H9 (cell line): ENCODE data around the gene LBX2. TPM values are rescaled to one million over a fixed set of nuclear protein-coding genes. Genes with fewer than 3 reads are reported as not detected.
A peak's percentile ranks its signal among the peaks of the same experiment; 100 is the strongest.

Experiments used
- DNase-seq: peaks from one replicate; pipeline ENCODE4 v3.0.0-alpha.2; 2017
- H2AFZ ChIP-seq: one replicate; pipeline ENCODE4 v1.6.1; 2013; ENCODE audit warnings: mild to moderate bottlenecking, low read length, control low read depth, moderate library complexity
- H2AK5ac ChIP-seq: 2 replicates; pipeline ENCODE4 v1.6.1; 2013; ENCODE audit warnings: low read length, control low read depth, mixed read lengths; ENCODE audit not compliant: insufficient read length
- H2BK120ac ChIP-seq: one replicate; pipeline ENCODE4 v1.6.1; 2013; ENCODE audit warnings: low read depth, mild to moderate bottlenecking, low read length, control low read depth, inconsistent platforms; ENCODE audit not compliant: poor library complexity, severe bottlenecking
- H2BK12ac ChIP-seq: 2 replicates; pipeline ENCODE4 v1.6.1; 2013; ENCODE audit warnings: low read length, control low read depth, mixed read lengths, low read depth; ENCODE audit not compliant: insufficient read length
- H2BK15ac ChIP-seq: 2 replicates; pipeline ENCODE4 v1.6.1; 2013; ENCODE audit warnings: low read depth, low read length, control low read depth
- H2BK20ac ChIP-seq: one replicate; pipeline ENCODE4 v1.6.1; 2013; ENCODE audit warnings: low read depth, mild to moderate bottlenecking, low read length, control low read depth, inconsistent platforms; ENCODE audit not compliant: poor library complexity, severe bottlenecking
- H2BK5ac ChIP-seq: 2 replicates; pipeline ENCODE4 v1.6.1; 2013; ENCODE audit warnings: low read length, control low read depth, mixed read lengths; ENCODE audit not compliant: insufficient read length
- H3K14ac ChIP-seq: 2 replicates; pipeline ENCODE4 v1.6.1; 2013; ENCODE audit warnings: low read length, control low read depth; ENCODE audit not compliant: insufficient read depth
- H3K18ac ChIP-seq: 2 replicates; pipeline ENCODE4 v1.6.1; 2013; ENCODE audit warnings: low read depth, mild to moderate bottlenecking, mixed read lengths, low read length, control low read depth; ENCODE audit not compliant: insufficient read length
- H3K23ac ChIP-seq: 2 replicates; pipeline ENCODE4 v1.6.1; 2013; ENCODE audit warnings: low read length, control low read depth, mixed read lengths, low read depth; ENCODE audit not compliant: insufficient read length
- H3K23me2 ChIP-seq: 2 replicates; pipeline ENCODE4 v1.6.1; 2013; ENCODE audit warnings: low read depth, mild to moderate bottlenecking, mixed read lengths, low read length, control low read depth; ENCODE audit not compliant: insufficient read length, poor library complexity, severe bottlenecking
- H3K27ac ChIP-seq: 2 replicates; pipeline ENCODE4 v1.5.1; 2013; ENCODE audit warnings: low read length, control low read depth, mixed read lengths, low read depth; ENCODE audit not compliant: insufficient read length
- H3K27me3 ChIP-seq: 2 replicates; pipeline ENCODE4 v1.6.1; 2013; ENCODE audit warnings: low read length, control low read depth, inconsistent platforms; ENCODE audit not compliant: insufficient read depth
- H3K4ac ChIP-seq: 2 replicates; pipeline ENCODE4 v1.6.1; 2013; ENCODE audit warnings: low read depth, mild to moderate bottlenecking, control low read depth, inconsistent platforms, low read length, moderate library complexity
- H3K4me1 ChIP-seq: 2 replicates; pipeline ENCODE4 v1.6.1; 2013; ENCODE audit warnings: low read length, control low read depth, inconsistent platforms; ENCODE audit not compliant: insufficient read depth
- H3K4me2 ChIP-seq: 2 replicates; pipeline ENCODE4 v1.6.1; 2013; ENCODE audit warnings: low read length, control low read depth, mixed read lengths; ENCODE audit not compliant: insufficient read length, insufficient read depth
- H3K56ac ChIP-seq: 2 replicates; pipeline ENCODE4 v1.6.1; 2013; ENCODE audit warnings: low read depth, mild to moderate bottlenecking, mixed read lengths, low read length, control low read depth; ENCODE audit not compliant: insufficient read length
- H3K79me1 ChIP-seq: 2 replicates; pipeline ENCODE4 v1.6.1; 2013; ENCODE audit warnings: low read depth, mild to moderate bottlenecking, moderate library complexity, low read length, control low read depth, inconsistent platforms; ENCODE audit not compliant: insufficient read depth, poor library complexity, severe bottlenecking
- H3K79me2 ChIP-seq: 2 replicates; pipeline ENCODE4 v1.6.1; 2013; ENCODE audit warnings: low read length, control low read depth, inconsistent platforms; ENCODE audit not compliant: insufficient read depth
- H3K9ac ChIP-seq: 2 replicates; pipeline ENCODE4 v1.6.1; 2013; ENCODE audit warnings: low read length, control low read depth, mixed read lengths; ENCODE audit not compliant: insufficient read length; ENCODE audit errors: extremely low read depth
- H3K9me3 ChIP-seq: one replicate; pipeline ENCODE4 v1.6.1; 2013; ENCODE audit warnings: low read depth, low read length, inconsistent platforms; ENCODE audit not compliant: control insufficient read depth
- H3T11ph ChIP-seq: one replicate; pipeline ENCODE4 v1.6.1; 2013; ENCODE audit warnings: mild to moderate bottlenecking, low read length, control low read depth, inconsistent platforms
- H4K20me1 ChIP-seq: one replicate; pipeline ENCODE4 v1.6.1; 2013; ENCODE audit not compliant: control insufficient read depth, insufficient read length, insufficient read depth
- H4K5ac ChIP-seq: 2 replicates; pipeline ENCODE4 v1.6.1; 2013; ENCODE audit warnings: low read depth, mild to moderate bottlenecking, mixed read lengths, low read length, control low read depth; ENCODE audit not compliant: insufficient read length
- H4K8ac ChIP-seq: replicated peaks from 2 replicates; pipeline ENCODE4 v1.6.1; 2013; ENCODE audit warnings: low read length, control low read depth, mixed read lengths, low read depth; ENCODE audit not compliant: insufficient read length
- H4K91ac ChIP-seq: 2 replicates; pipeline ENCODE4 v1.6.1; 2013; ENCODE audit warnings: low read depth, mild to moderate bottlenecking, moderate library complexity, mixed read lengths, low read length, control low read depth; ENCODE audit not compliant: insufficient read length
- H3K27ac Mint-ChIP-seq, 3 experiments: 2 replicates in 2 of 3; 3 replicates in 1 of 3; pipeline ENCODE4 v1.8.0; 2020 to 2021; ENCODE audit warnings: mixed read lengths in 3 of 3, mild to moderate bottlenecking in 1 of 3, moderate library complexity in 1 of 3
- H3K27me3 Mint-ChIP-seq: 2 replicates; pipeline ENCODE4 v1.8.0; 2021; ENCODE audit warnings: low read depth, mild to moderate bottlenecking, moderate library complexity, mixed read lengths
- H3K36me3 Mint-ChIP-seq, 3 experiments: 2 replicates in 2 of 3; 3 replicates in 1 of 3; pipeline ENCODE4 v1.8.0; 2020 to 2021; ENCODE audit warnings: low read depth in 3 of 3, mixed read lengths in 3 of 3; ENCODE audit not compliant: insufficient read depth in 1 of 3
- H3K4me1 Mint-ChIP-seq, 2 experiments: 2 replicates each; pipeline ENCODE4 v1.8.0; 2020; ENCODE audit warnings: mixed read lengths in 2 of 2
- H3K4me3 Mint-ChIP-seq, 2 experiments: 2 replicates in 1 of 2; 3 replicates in 1 of 2; pipeline ENCODE4 v1.8.0; 2020 to 2021; ENCODE audit warnings: mild to moderate bottlenecking in 2 of 2, mixed read lengths in 2 of 2, moderate library complexity in 1 of 2
- H3K9me3 Mint-ChIP-seq, 2 experiments: 2 replicates in 1 of 2; 3 replicates in 1 of 2; pipeline ENCODE4 v1.8.0; 2020; ENCODE audit warnings: mild to moderate bottlenecking in 2 of 2, mixed read lengths in 2 of 2, moderate library complexity in 1 of 2
- WGBS: extraction: QIAGEN DNeasy Blood & Tissue Kit; methylation state at CpG from one replicate; pipeline ENCODE4 v1.1.7; 2013; ENCODE audit warnings: missing lambda C conversion rate, low lambda C conversion rate, mixed read lengths; ENCODE audit not compliant: insufficient read length; ENCODE audit errors: extremely low coverage; 5-methylcytosine and 5-hydroxymethylcytosine counted together
- total RNA-seq: library from RNA; stranded (reverse); gene quantifications from 2 replicates; pipeline ENCODE4 v1.2.1, GENCODE V29; 2021
- TF ChIP-seq, protein P1 (sequence below): fragments of 200-600 bp; sonication (generic); conservative IDR thresholded peaks from 3 replicates; pipeline ENCODE4 v1.8.0; 2021; ENCODE audit warnings: antibody characterized with exemption, mild to moderate bottlenecking

Gene LBX2
- total RNA-seq, 1 experiment from 2014 or later = 1.1 TPM

DNA sequence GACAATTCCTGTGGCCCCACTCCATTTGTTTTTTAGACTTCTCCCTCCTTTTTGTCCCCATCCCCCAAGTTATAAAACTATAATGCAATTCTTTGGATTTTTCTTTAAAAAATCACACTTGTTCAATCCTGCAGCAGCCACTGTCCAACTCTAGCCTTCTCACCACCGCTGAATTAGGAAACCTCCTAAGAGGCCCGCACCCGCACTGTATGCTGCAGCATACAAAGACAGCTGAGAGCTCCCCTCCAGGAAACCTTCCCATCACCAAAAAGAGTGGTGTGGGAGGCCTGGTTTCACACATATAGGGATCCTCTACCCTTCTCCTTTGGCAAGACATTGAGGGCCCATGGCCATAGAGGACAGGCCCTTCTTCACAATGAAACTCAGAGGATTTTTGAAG lies 5.2 kb upstream of the LBX2 start:
- peak overlapping the region in 1 of 2 experiments; percentile 85; a peak in 3 of 5 replicates for H3K4me3 Mint-ChIP-seq
- H4K5ac ChIP-seq = no peak overlapping the region
- TF ChIP-seq, protein P1, sequence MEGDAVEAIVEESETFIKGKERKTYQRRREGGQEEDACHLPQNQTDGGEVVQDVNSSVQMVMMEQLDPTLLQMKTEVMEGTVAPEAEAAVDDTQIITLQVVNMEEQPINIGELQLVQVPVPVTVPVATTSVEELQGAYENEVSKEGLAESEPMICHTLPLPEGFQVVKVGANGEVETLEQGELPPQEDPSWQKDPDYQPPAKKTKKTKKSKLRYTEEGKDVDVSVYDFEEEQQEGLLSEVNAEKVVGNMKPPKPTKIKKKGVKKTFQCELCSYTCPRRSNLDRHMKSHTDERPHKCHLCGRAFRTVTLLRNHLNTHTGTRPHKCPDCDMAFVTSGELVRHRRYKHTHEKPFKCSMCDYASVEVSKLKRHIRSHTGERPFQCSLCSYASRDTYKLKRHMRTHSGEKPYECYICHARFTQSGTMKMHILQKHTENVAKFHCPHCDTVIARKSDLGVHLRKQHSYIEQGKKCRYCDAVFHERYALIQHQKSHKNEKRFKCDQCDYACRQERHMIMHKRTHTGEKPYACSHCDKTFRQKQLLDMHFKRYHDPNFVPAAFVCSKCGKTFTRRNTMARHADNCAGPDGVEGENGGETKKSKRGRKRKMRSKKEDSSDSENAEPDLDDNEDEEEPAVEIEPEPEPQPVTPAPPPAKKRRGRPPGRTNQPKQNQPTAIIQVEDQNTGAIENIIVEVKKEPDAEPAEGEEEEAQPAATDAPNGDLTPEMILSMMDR = no peak
- peaks cover 3 to 5% of the 10 kb centered on the region in 2 experiments; a peak in 3 of 5 replicates for H3K9me3 Mint-ChIP-seq
- peaks cover 24 to 33% (median 24%) of the 10 kb centered on the region in 3 experiments for H3K36me3 Mint-ChIP-seq
- no peak overlapping the region for H2BK20ac ChIP-seq
- no peak overlapping the region for H4K8ac ChIP-seq
- H2BK5ac ChIP-seq = no peak overlapping the region
- H3K4me1 ChIP-seq = peaks cover 4% of the 10 kb centered on the region; the same call in 1 of the 2 replicates
- H2BK15ac ChIP-seq = no peak overlapping the region
- peaks cover 56 to 63% of the 10 kb centered on the region in 2 experiments for H3K4me1 Mint-ChIP-seq
- H3K27me3 Mint-ChIP-seq = peaks cover 79% of the 10 kb centered on the region
- H3K23ac ChIP-seq = no peak overlapping the region
- peaks cover 25% of the 10 kb centered on the region for H3K23me2 ChIP-seq
- H3K9me3 ChIP-seq = no peaks in the 10 kb centered on the region
- DNase-seq = no peak
- no peaks in the 10 kb centered on the region for H3K79me2 ChIP-seq
- no peak overlapping the region for H3K4me2 ChIP-seq
- no peak overlapping the region for H2AFZ ChIP-seq
- H4K20me1 ChIP-seq = no peaks in the 10 kb centered on the region
- no peak overlapping the region for H2BK12ac ChIP-seq
- H3K27me3 ChIP-seq = peaks cover 56% of the 10 kb centered on the region
- no peak overlapping the region for H4K91ac ChIP-seq
- H3K14ac ChIP-seq = no peak overlapping the region
- H3K79me1 ChIP-seq = no peaks in the 10 kb centered on the region
- H3K27ac Mint-ChIP-seq = no peak overlapping the region
- WGBS = no CpG with 5 or more reads among the region's 3 CpGs
- H3K4ac ChIP-seq = no peak overlapping the region
- no peak overlapping the region for H3K27ac ChIP-seq
- no peak overlapping the region for H3T11ph ChIP-seq
- H3K9ac ChIP-seq = no peak overlapping the region
- H2BK120ac ChIP-seq = no peak overlapping the region
- H3K56ac ChIP-seq = no peak overlapping the region
- no peak overlapping the region for H2AK5ac ChIP-seq
- H3K18ac ChIP-seq = no peak overlapping the region
